ENCODE measurements around the gene GNAQ.

DNA sequence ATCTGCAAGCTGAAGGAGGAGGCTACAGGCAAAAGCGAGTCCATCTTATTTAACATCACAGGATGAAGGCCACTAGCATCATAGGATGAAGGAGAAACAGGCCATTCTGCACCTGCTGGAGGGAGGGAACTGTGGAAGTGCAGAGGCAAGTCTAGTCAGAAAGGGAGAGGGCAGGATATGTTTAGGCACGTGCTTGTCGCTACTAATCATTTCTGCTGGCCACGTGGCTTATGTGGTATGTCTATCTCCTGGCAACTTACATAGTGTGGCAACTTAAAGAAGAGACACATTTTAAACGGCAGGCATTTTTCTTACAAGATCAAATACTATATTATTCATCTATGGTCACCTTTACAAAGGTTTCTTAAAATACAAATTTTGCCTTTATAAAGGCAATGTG lies 74.0 kb downstream of the GNAQ start:
- TF ChIP-seq CTCF (IDR thresholded peaks at IDR 0.05), result no peak
- TF ChIP-seq POLR2A (IDR thresholded peaks at IDR 0.05), result no peak

All from body of pancreas (tissue), 4 donors.